ENCODE data around the gene PCSK5. TPM values are rescaled to one million over a fixed set of nuclear protein-coding genes. Genes with fewer than 3 reads are reported as not detected.

Gene PCSK5
- total and polyA plus RNA-seq, 2 of the 8 experiments (the other 6 are each of a cell fraction or from before 2014, with no cell fraction given), result 5.5 to 10.7 TPM

GRCh38 chr9:75892216-75892911 is 1.9 kb downstream of the PCSK5 start (continued):
- no peak for TF ChIP-seq BRCA1 (IDR thresholded peaks at IDR 0.05; ENCODE audit: low read depth, low read length)
- TF ChIP-seq NRF1 (IDR thresholded peaks at IDR 0.05; ENCODE audit: low read depth, low read length), result no peak
- TF ChIP-seq ASH2L (IDR thresholded peaks at IDR 0.05; ENCODE audit: low read length), result peak; percentile 79
- TF ChIP-seq CHD2 (IDR thresholded peaks at IDR 0.05; ENCODE audit: low read length), result no peak
- no peak for TF ChIP-seq MAFK (IDR thresholded peaks at IDR 0.05; ENCODE audit: low read depth, low read length)
- no peak for TF ChIP-seq SRF (IDR thresholded peaks at IDR 0.05; ENCODE audit: low read depth, low read length)
- TF ChIP-seq POLR2A (IDR thresholded peaks at IDR 0.05; ENCODE audit: control extremely low read depth in 1 of 2, low read depth in 2 of 2, low read length in 2 of 2), result no peak
- TF ChIP-seq SP1 (IDR thresholded peaks at IDR 0.05; ENCODE audit: low read depth, low read length), result no peak
- no peak for TF ChIP-seq HDAC6 (IDR thresholded peaks at IDR 0.05; ENCODE audit: low read depth, low read length)
- no peak for TF ChIP-seq ZNF274 (IDR thresholded peaks at IDR 0.05; ENCODE audit: borderline replicate concordance, extremely low read depth, low read length)
- TF ChIP-seq TAF1 (IDR thresholded peaks at IDR 0.05; ENCODE audit: low read depth, low read length), result no peak
- peak; percentile 48; the same call in 1 of the 2 replicates for TF ChIP-seq SUZ12 (IDR thresholded peaks at IDR 0.05; ENCODE audit: low read length)
- TF ChIP-seq RFX5 (IDR thresholded peaks at IDR 0.05; ENCODE audit: borderline replicate concordance, low read depth, low read length), result no peak
- TF ChIP-seq FOSL1 (IDR thresholded peaks at IDR 0.05; ENCODE audit: insufficient read depth, low read depth, low read length), result no peak
- TF ChIP-seq CTBP2 (IDR thresholded peaks at IDR 0.05; ENCODE audit: borderline replicate concordance, insufficient read depth, insufficient read length, low read length), result peak; percentile 42
- TF ChIP-seq NANOG (IDR thresholded peaks at IDR 0.05; ENCODE audit: insufficient read depth, low read depth, low read length, poor library complexity, severe bottlenecking), result no peak
- no peak for TF ChIP-seq SAP30 (IDR thresholded peaks at IDR 0.05; ENCODE audit: insufficient read depth, insufficient replicate concordance, low read length)
- no peak for TF ChIP-seq TCF12 (IDR thresholded peaks at IDR 0.05; ENCODE audit: low read depth, low read length)
- 0 out of 2 replicates have a peak, but pooled peaks have one; percentile 1 for TF ChIP-seq EGR1 (IDR thresholded peaks at IDR 0.05; ENCODE audit: borderline replicate concordance, low read depth, low read length)
- TF ChIP-seq KDM4A (IDR thresholded peaks at IDR 0.05; ENCODE audit: low read depth, low read length, severe bottlenecking), result peak; percentile 97
- TF ChIP-seq, protein P1, sequence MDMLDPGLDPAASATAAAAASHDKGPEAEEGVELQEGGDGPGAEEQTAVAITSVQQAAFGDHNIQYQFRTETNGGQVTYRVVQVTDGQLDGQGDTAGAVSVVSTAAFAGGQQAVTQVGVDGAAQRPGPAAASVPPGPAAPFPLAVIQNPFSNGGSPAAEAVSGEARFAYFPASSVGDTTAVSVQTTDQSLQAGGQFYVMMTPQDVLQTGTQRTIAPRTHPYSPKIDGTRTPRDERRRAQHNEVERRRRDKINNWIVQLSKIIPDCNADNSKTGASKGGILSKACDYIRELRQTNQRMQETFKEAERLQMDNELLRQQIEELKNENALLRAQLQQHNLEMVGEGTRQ (IDR thresholded peaks at IDR 0.05; ENCODE audit: low read length), result no peak
- no peak for TF ChIP-seq BCL11A (IDR thresholded peaks at IDR 0.05; ENCODE audit: low read depth in 2 of 2, low read length in 2 of 2)
- TF ChIP-seq, protein P2, sequence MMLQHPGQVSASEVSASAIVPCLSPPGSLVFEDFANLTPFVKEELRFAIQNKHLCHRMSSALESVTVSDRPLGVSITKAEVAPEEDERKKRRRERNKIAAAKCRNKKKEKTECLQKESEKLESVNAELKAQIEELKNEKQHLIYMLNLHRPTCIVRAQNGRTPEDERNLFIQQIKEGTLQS (IDR thresholded peaks at IDR 0.05; ENCODE audit: insufficient read depth, low read depth, low read length), result no peak
- no peak for TF ChIP-seq KDM5A (IDR thresholded peaks at IDR 0.05; ENCODE audit: low read length)
